GM19467 (cell line): ENCODE measurements around the gene CPLX3.

Source experiments
- ATAC-seq: cut with Tn5 transposase; IDR thresholded peaks from one replicate; pipeline ENCODE4 v1.9.1; 2021; ENCODE audit warnings: mild to moderate bottlenecking, moderate library complexity; ENCODE audit not compliant: unreplicated experiment

Gene CPLX3

GRCh38 chr15:74869726-74870407 is 43.4 kb downstream of the CPLX3 start:
- ATAC-seq = peak; percentile 49

DNA sequence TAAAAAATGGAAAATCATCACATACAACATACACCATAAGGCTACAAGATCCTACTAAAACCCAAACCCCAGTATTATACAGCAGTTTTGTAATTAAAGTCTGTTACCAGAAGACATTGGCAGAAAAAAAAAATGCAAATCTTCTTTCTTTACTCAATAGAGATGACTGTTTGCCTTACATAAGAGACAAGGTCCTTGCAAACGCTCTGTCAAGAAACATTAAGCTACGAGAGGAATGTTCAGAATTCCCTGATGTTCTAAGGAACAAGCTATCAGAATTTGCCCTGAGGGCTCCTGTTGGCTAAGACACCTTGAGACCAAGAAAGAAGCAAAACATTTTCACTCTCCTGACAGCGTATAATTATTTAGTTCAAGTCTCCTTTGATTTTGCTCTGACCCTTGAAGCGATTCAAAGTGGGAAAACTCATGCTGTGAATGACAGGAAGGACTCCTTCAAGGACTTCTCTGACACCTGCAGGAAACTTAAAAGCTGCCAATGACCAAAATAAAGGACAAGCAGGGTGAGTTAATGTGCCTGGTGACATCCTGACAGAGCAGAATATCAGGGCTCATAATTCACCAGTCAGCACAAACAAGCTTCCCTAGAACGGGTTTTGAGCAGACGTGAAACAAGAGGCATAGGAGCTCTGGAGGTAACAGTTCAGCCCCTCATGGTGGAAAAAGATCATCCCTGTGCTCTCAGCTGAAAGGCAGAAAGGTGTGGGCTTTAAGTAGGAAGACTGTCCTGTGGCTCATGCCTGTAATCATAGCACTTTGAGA is 44.2 kb downstream of the CPLX3 start:
- no peak for ATAC-seq

DNA sequence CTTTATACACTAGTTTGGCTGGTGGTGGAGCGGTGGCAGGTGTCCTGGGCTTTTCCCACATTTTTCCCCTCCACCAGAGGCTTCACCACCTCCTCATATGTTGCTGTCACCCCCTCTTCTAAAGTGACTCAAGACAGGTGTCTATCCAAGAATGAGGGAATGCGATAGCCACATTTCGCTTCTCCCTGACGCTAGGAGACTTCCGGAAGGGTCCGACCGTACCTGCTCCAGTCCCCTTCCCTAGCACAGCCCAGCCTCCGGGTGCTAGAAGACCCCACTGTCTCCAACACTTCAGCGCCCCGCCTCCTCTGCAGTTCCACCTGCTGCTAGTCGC is 46.2 kb downstream of the CPLX3 start:
- ATAC-seq = no peak

- ATAC-seq = peak; percentile 68
These were observed 46.8 kb downstream of the CPLX3 start, which contains the start of gene SCAMP2 for GRCh38 chr15:74873036-74873755. Gene SCAMP2, minus strand, starts transcription at chr15:74873365. Its CDS starts 110 bp downstream, at chr15:74873255.

DNA sequence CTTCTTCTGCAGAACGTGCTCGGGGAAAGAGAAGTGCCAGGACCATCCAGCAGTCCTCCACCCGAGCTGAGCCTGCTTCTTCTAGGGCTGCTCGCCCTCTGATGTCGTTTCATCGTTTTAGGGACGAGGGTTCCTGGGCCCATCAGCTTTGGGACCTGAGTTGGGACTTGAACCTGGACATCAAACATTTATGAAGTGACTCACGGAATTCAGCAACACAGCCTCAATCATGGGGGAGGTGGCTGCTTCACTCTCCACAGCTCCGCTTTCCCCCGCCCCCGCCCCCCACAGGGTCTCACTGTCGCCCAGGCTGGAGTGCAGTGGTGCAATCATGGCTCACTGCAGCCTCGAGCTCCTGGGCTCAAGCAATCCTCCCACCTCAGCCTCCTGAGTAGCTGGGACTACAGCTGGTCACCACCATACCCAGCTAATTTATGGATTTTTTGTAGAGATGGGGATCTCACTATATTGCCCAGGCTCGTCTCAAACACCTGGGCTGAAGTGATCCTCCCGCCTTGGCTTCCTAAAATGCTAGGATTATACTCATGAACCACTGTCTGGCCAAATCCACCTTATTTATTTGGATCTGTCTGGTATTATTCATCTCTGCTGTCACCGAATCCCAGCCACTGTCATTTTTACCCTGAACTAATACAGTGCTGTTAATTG is 47.5 kb downstream of the CPLX3 start:
- no peak for ATAC-seq

GRCh38 chr15:74878273-74878672 is 51.8 kb downstream of the CPLX3 start:
- ATAC-seq = no peak
